ENCODE data around the gene NUDT1.

DNA sequence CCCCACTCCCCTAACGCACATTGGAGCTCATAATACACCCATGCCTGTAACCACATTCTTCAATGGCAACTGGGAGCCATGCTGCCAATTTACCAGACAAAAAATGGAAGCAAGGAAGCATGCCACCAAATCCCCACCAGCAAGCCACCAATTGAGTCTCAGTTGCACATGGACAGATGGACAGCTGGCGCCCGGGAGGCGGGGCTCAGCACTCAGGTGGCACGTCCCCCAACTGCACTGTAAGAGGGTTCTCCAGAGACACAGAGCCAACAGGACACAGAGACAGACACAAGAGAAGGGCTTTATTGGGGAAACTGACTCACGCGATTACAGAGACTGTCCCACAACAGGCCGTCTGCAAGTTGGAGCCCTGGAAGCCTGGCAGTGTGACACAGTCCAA is 11.8 kb upstream of the NUDT1 start:
- TF ChIP-seq, protein P1, sequence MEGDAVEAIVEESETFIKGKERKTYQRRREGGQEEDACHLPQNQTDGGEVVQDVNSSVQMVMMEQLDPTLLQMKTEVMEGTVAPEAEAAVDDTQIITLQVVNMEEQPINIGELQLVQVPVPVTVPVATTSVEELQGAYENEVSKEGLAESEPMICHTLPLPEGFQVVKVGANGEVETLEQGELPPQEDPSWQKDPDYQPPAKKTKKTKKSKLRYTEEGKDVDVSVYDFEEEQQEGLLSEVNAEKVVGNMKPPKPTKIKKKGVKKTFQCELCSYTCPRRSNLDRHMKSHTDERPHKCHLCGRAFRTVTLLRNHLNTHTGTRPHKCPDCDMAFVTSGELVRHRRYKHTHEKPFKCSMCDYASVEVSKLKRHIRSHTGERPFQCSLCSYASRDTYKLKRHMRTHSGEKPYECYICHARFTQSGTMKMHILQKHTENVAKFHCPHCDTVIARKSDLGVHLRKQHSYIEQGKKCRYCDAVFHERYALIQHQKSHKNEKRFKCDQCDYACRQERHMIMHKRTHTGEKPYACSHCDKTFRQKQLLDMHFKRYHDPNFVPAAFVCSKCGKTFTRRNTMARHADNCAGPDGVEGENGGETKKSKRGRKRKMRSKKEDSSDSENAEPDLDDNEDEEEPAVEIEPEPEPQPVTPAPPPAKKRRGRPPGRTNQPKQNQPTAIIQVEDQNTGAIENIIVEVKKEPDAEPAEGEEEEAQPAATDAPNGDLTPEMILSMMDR (IDR thresholded peaks at IDR 0.05; ENCODE audit: insufficient read depth, low read depth, low read length), result no peak
- no peak for TF ChIP-seq EZH2 (IDR thresholded peaks at IDR 0.05; ENCODE audit: insufficient read depth, low read length)

Measured in astrocyte (in vitro differentiated cells and primary cell).